Hepatocyte (in vitro differentiated cells): ENCODE results near the gene MYRF.

Experiments used
- CTCF ChIP-seq: fragments of 200-600 bp; sonication (generic); IDR thresholded peaks from 2 replicates; pipeline ENCODE4 v1.5.1; 2016; ENCODE audit warnings: antibody characterized with exemption, mild to moderate bottlenecking; ENCODE audit not compliant: poor library complexity
- EZH2 ChIP-seq: fragments of 200-600 bp; sonication (generic); IDR thresholded peaks from 2 replicates; pipeline ENCODE4 v1.6.1; 2016; ENCODE audit warnings: antibody characterized with exemption, mild to moderate bottlenecking, borderline replicate concordance
- EZH2phosphoT487 ChIP-seq: fragments of 200-600 bp; sonication (generic); IDR thresholded peaks from one replicate; pipeline ENCODE4 v1.6.1; 2018; ENCODE audit warnings: antibody characterized with exemption, mild to moderate bottlenecking, low read depth, moderate library complexity; ENCODE audit not compliant: unreplicated experiment, severe bottlenecking

DNA sequence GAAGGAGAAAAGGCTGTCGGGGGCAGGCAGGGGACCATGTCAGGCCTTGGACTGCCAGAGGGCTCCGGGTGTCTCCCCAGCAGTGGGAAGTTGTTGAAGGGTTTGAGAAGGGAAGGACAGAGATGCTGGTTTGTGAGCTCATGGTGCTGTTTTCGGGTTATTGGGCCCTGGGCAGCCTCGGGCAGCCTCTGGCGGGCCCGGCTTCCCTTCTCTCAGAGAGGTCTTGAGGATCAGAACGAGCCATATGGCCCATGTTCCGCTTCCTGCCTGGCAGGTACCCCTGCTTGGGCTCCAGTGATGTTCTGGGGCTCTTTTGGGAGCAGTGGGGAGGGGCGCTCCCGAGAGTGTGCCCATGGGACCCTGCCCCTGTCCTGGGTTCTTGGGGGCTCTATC is 9.8 kb downstream of the MYRF start:
- TF ChIP-seq CTCF (no peak), EZH2 (no peak), EZH2phosphoT487 (no peak)
